Measurements from ENCODE around the gene AGXT2. TPM values are rescaled to one million over a fixed set of nuclear protein-coding genes. Genes with fewer than 3 reads are reported as not detected.
A peak's percentile ranks its signal among the peaks of the same experiment; 100 is the strongest.
"Not testable (repeated sequence)": the region's sequence is repeated elsewhere in the genome, so short reads cannot be mapped to it uniquely, and the experiment has no call there.

Gene AGXT2
- total RNA-seq, 1 donor from 2014 or later: not detected

DNA sequence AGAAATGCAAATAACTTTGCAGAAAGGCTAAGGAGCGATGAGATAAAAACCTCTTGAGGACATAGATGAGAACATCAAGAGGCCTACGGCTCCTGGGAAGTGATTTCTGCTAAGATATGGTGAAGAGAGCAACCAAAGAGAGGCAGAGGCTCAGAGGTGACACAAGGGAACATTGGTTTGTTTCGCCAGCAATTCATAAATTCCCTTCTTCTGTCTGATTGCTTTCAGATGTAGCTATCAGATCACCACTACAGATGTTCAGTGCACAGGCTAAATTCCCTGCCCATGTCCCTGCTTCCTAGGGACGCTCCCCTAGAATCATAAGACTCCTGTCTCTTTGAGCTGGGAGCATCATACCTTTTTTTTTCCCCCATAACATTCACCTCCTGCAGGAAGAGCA is 11.2 kb downstream of the AGXT2 start:
- H3K27me3 Mint-ChIP-seq (ENCODE audit: insufficient read depth, low read depth): peaks cover 8% of the 10 kb centered on the region
- H3K4me1 Mint-ChIP-seq: peaks cover 24% of the 10 kb centered on the region
- Histone ChIP-seq H3K9me3 (ENCODE audit: low read depth) (no peaks in the 10 kb centered on the region), H3K4me2 (no peak overlapping the region), H3K27ac (no peak overlapping the region), H4K20me1 (ENCODE audit: low read depth) (no peaks in the 10 kb centered on the region), H3K79me2 (ENCODE audit: low read depth) (no peaks in the 10 kb centered on the region), H3F3A (ENCODE audit: low read depth) (no peaks in the 10 kb centered on the region), H3K4me1 (no peaks in the 10 kb centered on the region), H3K4me3 (no peak overlapping the region), H3K27me3 (no peaks in the 10 kb centered on the region), H3K36me3 (no peaks in the 10 kb centered on the region), H2AFZ (replicated peaks) (peak overlapping the region; percentile 0), H3K9ac (no peak overlapping the region)
- no peaks in the 10 kb centered on the region for H3K36me3 Mint-ChIP-seq
- H3K27ac Mint-ChIP-seq: no peak overlapping the region
- no peaks in the 10 kb centered on the region for H3K9me3 Mint-ChIP-seq
- no peak for DNase-seq (ENCODE audit: low spot score)
- no peak overlapping the region for H3K4me3 Mint-ChIP-seq
- no peak for TF ChIP-seq EZH2phosphoT487 (IDR thresholded peaks at IDR 0.05)
- TF ChIP-seq, protein P1, sequence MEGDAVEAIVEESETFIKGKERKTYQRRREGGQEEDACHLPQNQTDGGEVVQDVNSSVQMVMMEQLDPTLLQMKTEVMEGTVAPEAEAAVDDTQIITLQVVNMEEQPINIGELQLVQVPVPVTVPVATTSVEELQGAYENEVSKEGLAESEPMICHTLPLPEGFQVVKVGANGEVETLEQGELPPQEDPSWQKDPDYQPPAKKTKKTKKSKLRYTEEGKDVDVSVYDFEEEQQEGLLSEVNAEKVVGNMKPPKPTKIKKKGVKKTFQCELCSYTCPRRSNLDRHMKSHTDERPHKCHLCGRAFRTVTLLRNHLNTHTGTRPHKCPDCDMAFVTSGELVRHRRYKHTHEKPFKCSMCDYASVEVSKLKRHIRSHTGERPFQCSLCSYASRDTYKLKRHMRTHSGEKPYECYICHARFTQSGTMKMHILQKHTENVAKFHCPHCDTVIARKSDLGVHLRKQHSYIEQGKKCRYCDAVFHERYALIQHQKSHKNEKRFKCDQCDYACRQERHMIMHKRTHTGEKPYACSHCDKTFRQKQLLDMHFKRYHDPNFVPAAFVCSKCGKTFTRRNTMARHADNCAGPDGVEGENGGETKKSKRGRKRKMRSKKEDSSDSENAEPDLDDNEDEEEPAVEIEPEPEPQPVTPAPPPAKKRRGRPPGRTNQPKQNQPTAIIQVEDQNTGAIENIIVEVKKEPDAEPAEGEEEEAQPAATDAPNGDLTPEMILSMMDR (IDR thresholded peaks at IDR 0.05): no peak
- no peak for TF ChIP-seq EZH2 (IDR thresholded peaks at IDR 0.05)

DNA sequence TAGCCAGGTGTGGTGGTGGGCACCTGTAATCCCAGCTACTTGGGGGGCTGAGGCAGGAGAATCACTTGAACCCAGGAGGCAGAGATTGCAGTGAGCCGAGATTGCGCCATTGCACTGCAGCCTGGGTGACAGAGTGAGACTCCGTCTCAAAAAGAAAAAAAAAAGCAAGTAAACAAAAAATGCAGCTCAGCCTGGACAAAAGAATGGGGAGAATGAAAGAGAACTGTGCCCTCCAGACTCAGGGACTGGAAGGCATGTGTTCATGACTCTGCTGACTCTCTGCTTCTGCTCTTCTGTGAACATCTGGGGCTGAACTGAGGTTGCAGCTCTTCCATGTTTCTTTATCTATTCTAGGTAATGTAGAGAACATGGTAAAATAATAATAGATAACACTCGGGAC is 11.8 kb downstream of the AGXT2 start:
- H3K27me3 Mint-ChIP-seq (ENCODE audit: insufficient read depth, low read depth); H3K9me3 ChIP-seq (ENCODE audit: low read depth); H3K36me3 Mint-ChIP-seq; H3K36me3 ChIP-seq; H3K9me3 Mint-ChIP-seq; H3K4me2 ChIP-seq; H3K79me2 ChIP-seq (ENCODE audit: low read depth); H3K9ac ChIP-seq; H4K20me1 ChIP-seq (ENCODE audit: low read depth); H3K27me3 ChIP-seq; H3F3A ChIP-seq (ENCODE audit: low read depth); H3K4me1 ChIP-seq; H2AFZ ChIP-seq (replicated peaks); H3K27ac ChIP-seq; H3K4me3 ChIP-seq; DNase-seq (ENCODE audit: low spot score); H3K27ac Mint-ChIP-seq; H3K4me3 Mint-ChIP-seq: not testable (repeated sequence)
- peaks cover 20% of the 10 kb centered on the region for H3K4me1 Mint-ChIP-seq

DNA sequence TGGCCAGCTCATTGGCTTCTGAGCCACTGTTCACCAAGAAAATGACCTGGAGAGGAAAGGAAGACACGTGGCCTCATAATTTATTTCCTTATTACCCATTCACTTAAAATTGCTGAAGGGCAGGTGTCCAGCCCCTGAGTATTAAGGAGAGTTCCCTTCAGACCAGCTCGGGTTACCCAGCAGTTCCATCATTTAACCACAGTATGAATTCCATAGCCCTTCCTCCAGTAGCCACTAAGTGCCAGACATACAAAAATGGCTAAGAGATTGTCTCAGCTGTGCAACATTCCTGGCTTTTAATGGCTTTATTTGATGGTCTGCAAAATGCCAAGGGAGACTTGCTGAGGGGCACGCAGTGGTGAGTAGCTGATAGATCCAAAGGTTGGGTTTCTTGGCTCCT is 12.5 kb downstream of the AGXT2 start:
- peaks cover 6% of the 10 kb centered on the region for H3K27me3 Mint-ChIP-seq (ENCODE audit: insufficient read depth, low read depth)
- DNase-seq (ENCODE audit: low spot score): no peak
- Histone ChIP-seq H3K27ac (no peak overlapping the region), H4K20me1 (ENCODE audit: low read depth) (no peaks in the 10 kb centered on the region), H3K4me3 (no peak overlapping the region), H3K4me1 (no peaks in the 10 kb centered on the region), H3K9ac (no peak overlapping the region), H3F3A (ENCODE audit: low read depth) (no peaks in the 10 kb centered on the region), H3K4me2 (no peak overlapping the region), H2AFZ (replicated peaks) (no peak overlapping the region), H3K79me2 (ENCODE audit: low read depth) (no peaks in the 10 kb centered on the region), H3K9me3 (ENCODE audit: low read depth) (no peaks in the 10 kb centered on the region), H3K27me3 (no peaks in the 10 kb centered on the region), H3K36me3 (no peaks in the 10 kb centered on the region)
- no peaks in the 10 kb centered on the region for H3K36me3 Mint-ChIP-seq
- TF ChIP-seq, protein P1 (IDR thresholded peaks at IDR 0.05): no peak
- TF ChIP-seq EZH2phosphoT487 (IDR thresholded peaks at IDR 0.05) (no peak), EZH2 (IDR thresholded peaks at IDR 0.05) (no peak)
- H3K27ac Mint-ChIP-seq: no peak overlapping the region
- H3K4me1 Mint-ChIP-seq: peaks cover 20% of the 10 kb centered on the region
- H3K9me3 Mint-ChIP-seq: no peaks in the 10 kb centered on the region
- no peak overlapping the region for H3K4me3 Mint-ChIP-seq

DNA sequence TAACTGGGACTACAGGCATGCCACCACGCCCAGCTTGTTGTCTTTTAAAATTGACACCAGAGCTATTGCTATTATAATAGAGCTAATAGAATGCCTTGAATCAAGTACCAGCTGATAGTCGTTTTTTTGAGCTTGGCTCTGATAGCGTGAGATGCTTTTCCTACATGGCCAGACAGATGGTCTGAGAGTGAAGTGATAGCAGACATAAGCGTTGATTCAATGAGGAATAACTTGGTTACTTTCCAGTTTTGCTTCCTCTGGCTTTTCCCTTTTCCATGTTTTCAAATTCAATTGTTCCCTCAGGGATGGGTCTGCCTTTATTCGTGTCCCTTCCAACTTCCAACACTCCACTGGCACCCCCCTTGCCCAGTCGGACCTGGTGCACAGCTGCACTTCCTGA is 15.4 kb downstream of the AGXT2 start:
- Histone ChIP-seq H3K4me2 (no peak overlapping the region), H3K9ac (no peak overlapping the region), H3K36me3 (no peaks in the 10 kb centered on the region), H2AFZ (replicated peaks) (no peak overlapping the region), H3K4me1 (no peaks in the 10 kb centered on the region), H3F3A (ENCODE audit: low read depth) (no peaks in the 10 kb centered on the region), H3K27ac (no peak overlapping the region), H3K4me3 (no peak overlapping the region), H4K20me1 (ENCODE audit: low read depth) (no peaks in the 10 kb centered on the region), H3K27me3 (no peaks in the 10 kb centered on the region), H3K9me3 (ENCODE audit: low read depth) (no peaks in the 10 kb centered on the region), H3K79me2 (ENCODE audit: low read depth) (no peaks in the 10 kb centered on the region)
- Mint-ChIP-seq H3K4me1 (peaks cover 6% of the 10 kb centered on the region), H3K9me3 (no peaks in the 10 kb centered on the region), H3K27me3 (ENCODE audit: insufficient read depth, low read depth) (peaks cover 6% of the 10 kb centered on the region), H3K36me3 (no peaks in the 10 kb centered on the region), H3K27ac (peak overlapping the region; percentile 43), H3K4me3 (no peak overlapping the region)
- DNase-seq (ENCODE audit: low spot score): no peak
- no peak for TF ChIP-seq EZH2phosphoT487 (IDR thresholded peaks at IDR 0.05)
- no peak for TF ChIP-seq EZH2 (IDR thresholded peaks at IDR 0.05)
- TF ChIP-seq, protein P1 (IDR thresholded peaks at IDR 0.05): no peak
